CD14-positive monocyte (primary cell): ENCODE results near the gene P4HA2. TPM values are rescaled to one million over a fixed set of nuclear protein-coding genes. Genes with fewer than 3 reads are reported as not detected.

ENCODE experiments used
- DNase-seq, 3 donors: peaks; one replicate each; pipeline ENCODE4 v3.0.0-alpha.2; 2011 to 2022
- H2AFZ ChIP-seq: 2 replicates; pipeline ENCODE4 v1.6.0; 2012; ENCODE audit warnings: mild to moderate bottlenecking, low read depth, low read length, inconsistent platforms; ENCODE audit not compliant: insufficient read depth, poor library complexity, severe bottlenecking
- H3K27ac ChIP-seq, 2 donors: 1 replicate in 1 of 2; 2 replicates in 1 of 2; pipeline ENCODE4 v1.5.1; 2012 to 2013; ENCODE audit warnings: low read length in 2 of 2, control low read depth in 1 of 2, inconsistent platforms in 1 of 2, low read depth in 1 of 2, mild to moderate bottlenecking in 1 of 2
- H3K27me3 ChIP-seq, 2 donors: one replicate each; pipeline versions ENCODE4 v1.6.0 to v1.6.1; 2011 to 2013; ENCODE audit warnings: low read length in 2 of 2; ENCODE audit not compliant: control insufficient read depth in 2 of 2, insufficient read depth in 2 of 2
- H3K36me3 ChIP-seq, 2 donors: replicated peaks in 1 of 2; 1 replicate in 1 of 2; 2 replicates in 1 of 2; pipeline versions ENCODE4 v1.5.1 to v1.6.1; 2012 to 2013; ENCODE audit warnings: low read length in 2 of 2, control low read depth in 1 of 2, inconsistent platforms in 1 of 2, mild to moderate bottlenecking in 1 of 2; ENCODE audit not compliant: insufficient read depth in 2 of 2, control insufficient read depth in 1 of 2
- H3K4me1 ChIP-seq, 2 donors: 1 replicate in 1 of 2; 2 replicates in 1 of 2; pipeline versions ENCODE4 v1.5.1 to v1.6.1; 2012 to 2013; ENCODE audit warnings: low read length in 2 of 2, control low read depth in 1 of 2, inconsistent platforms in 1 of 2, mild to moderate bottlenecking in 1 of 2, moderate library complexity in 1 of 2; ENCODE audit not compliant: insufficient read depth in 2 of 2, control insufficient read depth in 1 of 2
- H3K4me2 ChIP-seq: replicated peaks from 2 replicates; pipeline ENCODE3; 2012; ENCODE audit warnings: low read length, moderate library complexity, mild to moderate bottlenecking; ENCODE audit not compliant: poor library complexity, severe bottlenecking; ENCODE audit errors: extremely low read depth
- H3K4me3 ChIP-seq, 3 experiments: fragments of 200-600 bp in 1 of 3; sonication (generic) in 1 of 3; replicated peaks in 1 of 3; 1 replicate in 2 of 3; 2 replicates in 1 of 3; pipeline ENCODE4 v1.5.1; 2011 to 2013; ENCODE audit warnings: low read length in 3 of 3, mild to moderate bottlenecking in 3 of 3, control low read depth in 2 of 3, low read depth in 2 of 3, inconsistent platforms in 1 of 3, moderate library complexity in 1 of 3
- H3K79me2 ChIP-seq: 2 replicates; pipeline ENCODE4 v1.6.0; 2012; ENCODE audit warnings: mild to moderate bottlenecking, control low read depth, inconsistent platforms, low read length, moderate library complexity; ENCODE audit not compliant: insufficient read depth
- H3K9ac ChIP-seq: 2 replicates; pipeline ENCODE4 v1.6.0; 2017; ENCODE audit warnings: low read length, mild to moderate bottlenecking; ENCODE audit not compliant: insufficient read depth, poor library complexity, severe bottlenecking
- H3K9me3 ChIP-seq, 2 donors: replicated peaks in 1 of 2; 1 replicate in 1 of 2; 2 replicates in 1 of 2; pipeline versions ENCODE4 v1.5.1 to v1.6.1; 2012 to 2013; ENCODE audit warnings: low read length in 2 of 2, control low read depth in 1 of 2; ENCODE audit not compliant: control insufficient read depth in 1 of 2, insufficient read depth in 1 of 2
- H4K20me1 ChIP-seq: 2 replicates; pipeline ENCODE4 v1.6.0; 2012; ENCODE audit warnings: mild to moderate bottlenecking, low read length, control low read depth, moderate library complexity; ENCODE audit not compliant: insufficient read depth
- H3K27ac Mint-ChIP-seq, 7 donors: one replicate each; pipeline ENCODE4 v1.8.0; 2020; ENCODE audit warnings: mild to moderate bottlenecking in 7 of 7, mixed read lengths in 7 of 7, moderate library complexity in 6 of 7, inconsistent platforms in 2 of 7
- H3K27me3 Mint-ChIP-seq, 3 donors: one replicate each; pipeline ENCODE4 v1.8.0; 2021 to 2022; ENCODE audit warnings: low read depth in 3 of 3, mild to moderate bottlenecking in 3 of 3, mixed read lengths in 3 of 3, moderate library complexity in 3 of 3, inconsistent platforms in 1 of 3
- H3K36me3 Mint-ChIP-seq, 2 donors: one replicate each; pipeline ENCODE4 v1.8.0; 2020; ENCODE audit warnings: mixed read lengths in 2 of 2, inconsistent platforms in 1 of 2, mild to moderate bottlenecking in 1 of 2
- H3K4me1 Mint-ChIP-seq: one replicate; pipeline ENCODE4 v1.8.0; 2020; ENCODE audit warnings: mild to moderate bottlenecking, mixed read lengths
- H3K4me3 Mint-ChIP-seq, 2 donors: one replicate each; pipeline ENCODE4 v1.8.0; 2020; ENCODE audit warnings: mild to moderate bottlenecking in 2 of 2, mixed read lengths in 2 of 2, moderate library complexity in 1 of 2
- H3K9me3 Mint-ChIP-seq, 7 donors: one replicate each; pipeline ENCODE4 v1.8.0; 2020 to 2022; ENCODE audit warnings: mixed read lengths in 7 of 7, mild to moderate bottlenecking in 6 of 7, moderate library complexity in 6 of 7, inconsistent platforms in 2 of 7
- WGBS: methylation state at CpG from one replicate; pipeline ENCODE4 v1.1.5; 2013; ENCODE audit warnings: missing lambda C conversion rate; ENCODE audit not compliant: insufficient coverage; 5-methylcytosine and 5-hydroxymethylcytosine counted together
- intact Hi-C, 2 donors: fragments of 100-400 bp; cut with micrococcal nuclease; formaldehyde crosslinking; loops; one replicate each; pipeline versions ENCODE4 v1.15.0 to v1.15.1; 2023
- polyA plus RNA-seq, 3 donors: library from polyadenylated mRNA; depleted of rRNA in 1 of 3; unstranded in 2 of 3; stranded (reverse) in 1 of 3; fragments of 300-500 nt in 2 of 3; fragments of >200 nt in 1 of 3; fragmentation: Illumina TruSeq in 2 of 3; gene quantifications; 1 replicate in 2 of 3; 2 replicates in 1 of 3; pipeline ENCODE4 v1.2.3, GENCODE V29; 2012 to 2021
- TF ChIP-seq, protein P1 (sequence below): fragments of 200-600 bp; IDR thresholded peaks from one replicate; pipeline ENCODE4 v1.8.0; 2022; ENCODE audit warnings: antibody characterized with exemption, mild to moderate bottlenecking

Gene P4HA2
- polyA plus RNA-seq, 3 donors = 0.12 to 0.99 (median 0.45) TPM

DNA sequence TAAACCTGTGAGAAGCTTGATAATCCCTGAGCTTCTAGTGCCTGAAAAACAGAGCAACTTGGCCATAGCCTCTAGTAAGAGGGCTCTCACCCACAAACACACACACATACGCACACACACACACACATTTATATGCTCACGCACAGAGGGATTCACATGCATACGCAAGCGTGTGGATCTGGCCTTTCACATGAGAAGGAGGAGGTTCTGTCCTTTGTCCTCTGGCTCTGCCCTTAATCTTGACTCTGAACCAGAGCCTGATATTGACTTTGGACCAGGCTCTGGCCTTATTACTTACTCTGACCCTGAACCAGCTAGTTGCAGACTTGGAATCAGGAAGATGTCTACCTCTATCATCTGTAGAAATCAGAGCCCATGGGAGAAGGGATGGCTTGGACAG lies 10.0 kb upstream of the P4HA2 start:
- H3K36me3 Mint-ChIP-seq = no peaks in the 10 kb centered on the region

DNA sequence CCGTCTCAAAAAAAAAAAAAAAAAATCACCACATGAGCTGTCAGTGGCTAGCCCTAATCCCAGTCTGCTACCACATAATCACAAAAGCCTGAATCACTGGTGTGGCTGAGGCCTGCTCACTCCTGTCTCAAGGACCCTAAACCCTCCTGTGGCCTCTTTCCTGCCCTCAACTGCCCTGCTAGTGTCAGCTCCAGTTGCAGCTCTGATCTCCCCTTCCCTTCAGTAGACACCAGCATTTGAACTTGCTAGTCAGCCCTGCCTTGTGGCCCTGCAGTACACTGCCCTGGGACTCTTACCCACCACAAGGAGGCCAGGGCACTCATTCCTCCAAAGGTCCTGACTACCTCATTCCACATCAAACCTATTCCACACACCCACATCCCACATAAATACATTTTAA lies 9.5 kb upstream of the P4HA2 start:
- H3K9me3 Mint-ChIP-seq = peaks cover 0 to 2% (median 0%) of the 10 kb centered on the region in 7 donors
- H3K27me3 ChIP-seq = no peaks in the 10 kb centered on the region
- no peak overlapping the region for H2AFZ ChIP-seq
- H3K9ac ChIP-seq = no peak overlapping the region
- no peak overlapping the region for H3K4me2 ChIP-seq
- no peaks in the 10 kb centered on the region for H3K36me3 Mint-ChIP-seq
- no peaks in the 10 kb centered on the region for H3K4me1 Mint-ChIP-seq
- H3K79me2 ChIP-seq = no peaks in the 10 kb centered on the region
- 78% methylated on average over 1 of the region's 1 CpG for WGBS
- H4K20me1 ChIP-seq = no peaks in the 10 kb centered on the region
- H3K27ac Mint-ChIP-seq = no peak overlapping the region
- no peaks in the 10 kb centered on the region for H3K36me3 ChIP-seq
- H3K4me3 ChIP-seq = no peak overlapping the region
- TF ChIP-seq, protein P1, sequence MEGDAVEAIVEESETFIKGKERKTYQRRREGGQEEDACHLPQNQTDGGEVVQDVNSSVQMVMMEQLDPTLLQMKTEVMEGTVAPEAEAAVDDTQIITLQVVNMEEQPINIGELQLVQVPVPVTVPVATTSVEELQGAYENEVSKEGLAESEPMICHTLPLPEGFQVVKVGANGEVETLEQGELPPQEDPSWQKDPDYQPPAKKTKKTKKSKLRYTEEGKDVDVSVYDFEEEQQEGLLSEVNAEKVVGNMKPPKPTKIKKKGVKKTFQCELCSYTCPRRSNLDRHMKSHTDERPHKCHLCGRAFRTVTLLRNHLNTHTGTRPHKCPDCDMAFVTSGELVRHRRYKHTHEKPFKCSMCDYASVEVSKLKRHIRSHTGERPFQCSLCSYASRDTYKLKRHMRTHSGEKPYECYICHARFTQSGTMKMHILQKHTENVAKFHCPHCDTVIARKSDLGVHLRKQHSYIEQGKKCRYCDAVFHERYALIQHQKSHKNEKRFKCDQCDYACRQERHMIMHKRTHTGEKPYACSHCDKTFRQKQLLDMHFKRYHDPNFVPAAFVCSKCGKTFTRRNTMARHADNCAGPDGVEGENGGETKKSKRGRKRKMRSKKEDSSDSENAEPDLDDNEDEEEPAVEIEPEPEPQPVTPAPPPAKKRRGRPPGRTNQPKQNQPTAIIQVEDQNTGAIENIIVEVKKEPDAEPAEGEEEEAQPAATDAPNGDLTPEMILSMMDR = no peak
- H3K27ac ChIP-seq = no peak overlapping the region
- no peaks in the 10 kb centered on the region for H3K9me3 ChIP-seq
- peaks cover 3 to 6% (median 4%) of the 10 kb centered on the region in 3 donors for H3K27me3 Mint-ChIP-seq
- intact Hi-C loops = no loop called here
- no peak overlapping the region for H3K4me3 Mint-ChIP-seq
- no peak for DNase-seq
- no peaks in the 10 kb centered on the region for H3K4me1 ChIP-seq

More for the DNA sequence above, 10.0 kb upstream of the P4HA2 start:
- Histone ChIP-seq H3K9me3 (no peaks in the 10 kb centered on the region), H3K4me3 (no peak overlapping the region), H3K79me2 (no peaks in the 10 kb centered on the region), H3K36me3 (no peaks in the 10 kb centered on the region), H2AFZ (no peak overlapping the region), H3K4me2 (no peak overlapping the region), H4K20me1 (no peaks in the 10 kb centered on the region), H3K27ac (no peak overlapping the region), H3K27me3 (no peaks in the 10 kb centered on the region), H3K4me1 (no peaks in the 10 kb centered on the region), H3K9ac (no peak overlapping the region)
- WGBS = 100% methylated on average over 2 of the region's 4 CpGs
- TF ChIP-seq, protein P1 = no peak
- DNase-seq = no peak
- intact Hi-C loops = no loop called here
- no peaks in the 10 kb centered on the region for H3K4me1 Mint-ChIP-seq
- no peak overlapping the region for H3K27ac Mint-ChIP-seq
- no peak overlapping the region for H3K4me3 Mint-ChIP-seq
- H3K9me3 Mint-ChIP-seq = peaks cover 0 to 6% (median 0%) of the 10 kb centered on the region in 7 donors
- H3K27me3 Mint-ChIP-seq = peaks cover 0 to 6% (median 3%) of the 10 kb centered on the region in 3 donors
